ENCODE measurements around the gene E2F8.

Gene E2F8

GRCh38 chr11:19251577-19251976 is 10.8 kb upstream of the E2F8 start:
- TF ChIP-seq, protein P1, sequence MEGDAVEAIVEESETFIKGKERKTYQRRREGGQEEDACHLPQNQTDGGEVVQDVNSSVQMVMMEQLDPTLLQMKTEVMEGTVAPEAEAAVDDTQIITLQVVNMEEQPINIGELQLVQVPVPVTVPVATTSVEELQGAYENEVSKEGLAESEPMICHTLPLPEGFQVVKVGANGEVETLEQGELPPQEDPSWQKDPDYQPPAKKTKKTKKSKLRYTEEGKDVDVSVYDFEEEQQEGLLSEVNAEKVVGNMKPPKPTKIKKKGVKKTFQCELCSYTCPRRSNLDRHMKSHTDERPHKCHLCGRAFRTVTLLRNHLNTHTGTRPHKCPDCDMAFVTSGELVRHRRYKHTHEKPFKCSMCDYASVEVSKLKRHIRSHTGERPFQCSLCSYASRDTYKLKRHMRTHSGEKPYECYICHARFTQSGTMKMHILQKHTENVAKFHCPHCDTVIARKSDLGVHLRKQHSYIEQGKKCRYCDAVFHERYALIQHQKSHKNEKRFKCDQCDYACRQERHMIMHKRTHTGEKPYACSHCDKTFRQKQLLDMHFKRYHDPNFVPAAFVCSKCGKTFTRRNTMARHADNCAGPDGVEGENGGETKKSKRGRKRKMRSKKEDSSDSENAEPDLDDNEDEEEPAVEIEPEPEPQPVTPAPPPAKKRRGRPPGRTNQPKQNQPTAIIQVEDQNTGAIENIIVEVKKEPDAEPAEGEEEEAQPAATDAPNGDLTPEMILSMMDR (IDR thresholded peaks at IDR 0.05), result no peak
- no peak for DNase-seq (ENCODE audit: low spot score)
- H3K27ac ChIP-seq, result no peak overlapping the region
- no peak overlapping the region for H3K4me3 ChIP-seq

- Histone ChIP-seq H3K27ac (no peak overlapping the region), H3K4me3 (no peak overlapping the region)
- no peak for DNase-seq (ENCODE audit: low spot score)
- TF ChIP-seq, protein P1 (IDR thresholded peaks at IDR 0.05), result no peak
Observed at GRCh38 chr11:19246816-19247215, 6.1 kb upstream of the E2F8 start.

GRCh38 chr11:19245351-19245750 is 4.6 kb upstream of the E2F8 start:
- no peak overlapping the region for H3K27ac ChIP-seq
- H3K4me3 ChIP-seq, result no peak overlapping the region
- DNase-seq (ENCODE audit: low spot score), result no peak
- TF ChIP-seq, protein P1 (IDR thresholded peaks at IDR 0.05), result no peak

DNA sequence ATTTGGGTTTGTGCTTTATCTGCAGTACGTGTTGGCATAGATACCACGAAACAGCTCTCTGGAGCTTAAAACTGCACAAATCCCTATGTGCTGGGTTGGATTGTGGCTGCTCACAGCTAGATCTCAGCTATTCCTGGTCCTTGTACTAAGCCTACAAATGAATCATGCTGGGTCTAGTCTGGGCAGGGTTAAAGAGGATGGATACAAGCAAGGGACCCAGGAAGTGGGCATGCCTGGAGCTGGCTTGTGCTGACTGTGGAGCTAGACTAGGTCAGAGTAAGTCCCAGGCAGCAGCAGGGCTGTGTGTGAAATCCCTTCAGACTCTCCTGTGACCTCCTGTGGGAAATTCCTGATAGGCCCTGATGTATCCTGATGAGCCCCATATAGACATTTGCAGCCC is 3.9 kb upstream of the E2F8 start:
- Histone ChIP-seq H3K4me3 (no peak overlapping the region), H3K27ac (no peak overlapping the region)
- no peak for DNase-seq (ENCODE audit: low spot score)
- TF ChIP-seq, protein P1 (IDR thresholded peaks at IDR 0.05), result no peak

GRCh38 chr11:19244084-19244483 is 3.3 kb upstream of the E2F8 start:
- Histone ChIP-seq H3K27ac (no peak overlapping the region), H3K4me3 (no peak overlapping the region)
- no peak for DNase-seq (ENCODE audit: low spot score)
- TF ChIP-seq, protein P1 (IDR thresholded peaks at IDR 0.05), result no peak

GRCh38 chr11:19243613-19244012 is 2.9 kb upstream of the E2F8 start:
- no peak overlapping the region for H3K4me3 ChIP-seq
- H3K27ac ChIP-seq, result no peak overlapping the region
- DNase-seq (ENCODE audit: low spot score), result no peak
- TF ChIP-seq, protein P1 (IDR thresholded peaks at IDR 0.05), result no peak

- no peak overlapping the region for H3K4me3 ChIP-seq
- TF ChIP-seq, protein P1 (IDR thresholded peaks at IDR 0.05), result no peak
- DNase-seq (ENCODE audit: low spot score), result no peak
- H3K27ac ChIP-seq, result no peak overlapping the region
Observed at GRCh38 chr11:19243143-19243542, 2.4 kb upstream of the E2F8 start.
